Measurements from ENCODE around the gene TTC32. TPM values are rescaled to one million over a fixed set of nuclear protein-coding genes. Genes with fewer than 3 reads are reported as not detected.

Gene TTC32
- total and polyA plus RNA-seq, 2 donors from 2014 or later = 8.6 to 17.7 TPM

DNA sequence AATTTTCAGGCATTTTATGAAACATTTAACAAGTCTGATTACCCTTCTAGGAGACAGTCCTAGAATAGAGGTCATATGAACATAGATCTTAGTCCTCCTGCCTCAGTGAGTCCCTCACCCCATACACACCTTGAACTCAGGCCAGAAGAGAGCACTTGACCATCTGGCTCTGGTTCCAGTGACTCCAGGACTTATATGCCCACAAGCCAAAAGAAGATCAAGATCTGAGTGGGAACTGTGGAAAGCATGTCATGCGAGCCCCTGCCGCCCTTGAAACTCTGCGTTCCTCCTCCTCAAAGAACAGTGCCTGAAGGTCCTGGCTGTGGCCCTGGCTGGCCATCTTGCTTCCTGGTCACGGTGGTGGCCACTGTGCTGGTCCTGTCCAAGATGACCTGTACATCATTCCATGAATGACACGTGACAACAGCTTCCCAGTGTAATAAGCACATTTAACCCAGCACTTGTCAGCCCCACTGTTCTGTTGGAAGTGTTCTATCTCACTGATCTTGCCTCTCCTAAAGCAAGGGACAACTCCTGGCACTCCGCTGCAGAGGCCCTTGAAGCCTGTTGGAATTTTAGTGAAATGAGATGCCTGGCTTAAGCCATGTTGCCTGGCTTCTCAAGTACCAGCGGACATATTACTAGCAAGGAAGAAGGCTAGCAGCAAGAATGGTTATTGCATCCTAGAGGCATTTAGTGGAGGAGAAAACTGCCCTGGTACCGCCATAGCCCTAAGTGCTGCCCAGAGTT, 17.6 kb downstream of the TTC32 start:
- H3K27me3 ChIP-seq (ENCODE audit: control insufficient read depth, insufficient read depth, low read length) = no peaks in the 10 kb centered on the region
- no peaks in the 10 kb centered on the region for H3K4me1 ChIP-seq (ENCODE audit: control insufficient read depth in 2 of 3, insufficient read depth in 2 of 3, low read depth in 1 of 3, low read length in 3 of 3)
- no peak overlapping the region for H3K4me3 ChIP-seq (ENCODE audit: low read length in 3 of 3)
- DNase-seq (no peak), FAIRE-seq (no peak)
- H3K36me3 ChIP-seq (ENCODE audit: control insufficient read depth in 2 of 3, insufficient read depth in 3 of 3, low read length in 3 of 3) = no peaks in the 10 kb centered on the region
- no peak for TF ChIP-seq CTCF (IDR thresholded peaks at IDR 0.05; ENCODE audit: borderline replicate concordance, extremely low read depth, insufficient read depth)
- H3K9me3 ChIP-seq (ENCODE audit: control insufficient read depth in 2 of 3, insufficient read depth in 1 of 3, low read length in 3 of 3) = no peaks in the 10 kb centered on the region
- no peak overlapping the region for H3K9ac ChIP-seq (ENCODE audit: low read length in 3 of 3)
- intact Hi-C loops (cut with DNase I) = no loop called here
- no peak overlapping the region for H3K27ac ChIP-seq (ENCODE audit: low read depth in 2 of 2, low read length in 2 of 2)

GRCh38 chr2:19883486-19883885, 18.3 kb downstream of the TTC32 start:
- Histone ChIP-seq H3K4me1 (ENCODE audit: control insufficient read depth in 2 of 3, insufficient read depth in 2 of 3, low read depth in 1 of 3, low read length in 3 of 3) (no peaks in the 10 kb centered on the region), H3K27me3 (ENCODE audit: control insufficient read depth, insufficient read depth, low read length) (no peaks in the 10 kb centered on the region), H3K36me3 (ENCODE audit: control insufficient read depth in 2 of 3, insufficient read depth in 3 of 3, low read length in 3 of 3) (no peaks in the 10 kb centered on the region), H3K9me3 (ENCODE audit: control insufficient read depth in 2 of 3, insufficient read depth in 1 of 3, low read length in 3 of 3) (no peaks in the 10 kb centered on the region), H3K4me3 (ENCODE audit: low read length in 3 of 3) (no peak overlapping the region), H3K27ac (ENCODE audit: low read depth in 2 of 2, low read length in 2 of 2) (no peak overlapping the region), H3K9ac (ENCODE audit: low read length in 3 of 3) (no peak overlapping the region)
- DNase-seq (no peak), FAIRE-seq (no peak)
- intact Hi-C loops (cut with DNase I) = no loop called here
- no peak for TF ChIP-seq CTCF (IDR thresholded peaks at IDR 0.05; ENCODE audit: borderline replicate concordance, extremely low read depth, insufficient read depth)

DNA sequence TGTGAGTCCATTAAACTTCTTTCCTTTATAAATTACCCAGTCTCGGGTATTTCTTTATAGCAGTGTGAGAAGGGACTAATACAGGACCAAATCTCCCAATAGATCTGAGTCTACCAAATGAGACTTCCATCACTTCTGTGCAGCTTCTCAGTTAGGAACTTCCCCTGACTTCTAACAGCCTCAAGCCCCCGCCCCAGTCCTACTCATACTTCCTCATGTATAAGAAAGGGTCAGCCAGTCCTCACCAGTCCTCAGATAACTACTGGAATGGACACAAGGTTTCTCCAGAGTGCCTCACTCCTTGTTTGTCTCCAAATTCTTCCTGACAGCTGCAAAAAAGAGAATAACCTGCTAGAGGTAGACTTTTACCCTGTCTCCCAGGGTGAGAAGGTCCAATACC, 19.5 kb downstream of the TTC32 start:
- Histone ChIP-seq H3K4me3 (ENCODE audit: low read length in 3 of 3) (no peak overlapping the region), H3K27ac (ENCODE audit: low read depth in 2 of 2, low read length in 2 of 2) (no peak overlapping the region), H3K36me3 (ENCODE audit: control insufficient read depth in 2 of 3, insufficient read depth in 3 of 3, low read length in 3 of 3) (no peaks in the 10 kb centered on the region), H3K4me1 (ENCODE audit: control insufficient read depth in 2 of 3, insufficient read depth in 2 of 3, low read depth in 1 of 3, low read length in 3 of 3) (no peaks in the 10 kb centered on the region), H3K9ac (ENCODE audit: low read length in 3 of 3) (no peak overlapping the region), H3K9me3 (ENCODE audit: control insufficient read depth in 2 of 3, insufficient read depth in 1 of 3, low read length in 3 of 3) (no peaks in the 10 kb centered on the region), H3K27me3 (ENCODE audit: control insufficient read depth, insufficient read depth, low read length) (no peaks in the 10 kb centered on the region)
- TF ChIP-seq CTCF (IDR thresholded peaks at IDR 0.05; ENCODE audit: borderline replicate concordance, extremely low read depth, insufficient read depth) = no peak
- DNase-seq (no peak), FAIRE-seq (no peak)
- intact Hi-C loops (cut with DNase I) = no loop called here

DNA sequence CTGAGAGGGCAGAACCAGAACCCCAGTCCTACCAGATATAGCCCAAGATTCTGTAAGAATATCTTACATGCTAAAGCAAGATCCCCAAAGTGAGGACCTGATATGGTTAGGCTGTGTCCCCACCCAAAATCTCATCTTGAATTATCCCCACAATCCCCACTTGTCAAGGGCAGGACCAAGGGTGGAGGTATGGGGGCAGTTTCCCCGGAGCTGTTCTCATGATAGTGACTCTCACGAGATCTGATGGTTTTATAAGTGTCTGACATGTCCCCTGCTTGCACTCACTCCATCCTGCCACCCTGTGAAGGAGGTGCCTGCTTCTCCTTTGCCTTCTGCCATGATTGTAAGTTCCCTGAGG, 19.9 kb downstream of the TTC32 start:
- H3K9me3 ChIP-seq (ENCODE audit: control insufficient read depth in 2 of 3, insufficient read depth in 1 of 3, low read length in 3 of 3) = no peaks in the 10 kb centered on the region
- no peak overlapping the region for H3K4me3 ChIP-seq (ENCODE audit: low read length in 3 of 3)
- no peak for FAIRE-seq
- H3K27ac ChIP-seq (ENCODE audit: low read depth in 2 of 2, low read length in 2 of 2) = no peak overlapping the region
- no peaks in the 10 kb centered on the region for H3K27me3 ChIP-seq (ENCODE audit: control insufficient read depth, insufficient read depth, low read length)
- no peak for TF ChIP-seq CTCF (IDR thresholded peaks at IDR 0.05; ENCODE audit: borderline replicate concordance, extremely low read depth, insufficient read depth)
- H3K36me3 ChIP-seq (ENCODE audit: control insufficient read depth in 2 of 3, insufficient read depth in 3 of 3, low read length in 3 of 3) = no peaks in the 10 kb centered on the region
- no peak overlapping the region for H3K9ac ChIP-seq (ENCODE audit: low read length in 3 of 3)
- intact Hi-C loops (cut with DNase I) = no loop called here
- no peak for DNase-seq
- no peaks in the 10 kb centered on the region for H3K4me1 ChIP-seq (ENCODE audit: control insufficient read depth in 2 of 3, insufficient read depth in 2 of 3, low read depth in 1 of 3, low read length in 3 of 3)

All from kidney (tissue), 14 donors.